Forelimb muscle (tissue), 1 donor: ENCODE results near the gene QPCT. TPM values are rescaled to one million over a fixed set of nuclear protein-coding genes. Genes with fewer than 3 reads are reported as not detected.
A peak's percentile ranks its signal among the peaks of the same experiment; 100 is the strongest.
"Not testable (repeated sequence)": the region's sequence is repeated elsewhere in the genome, so short reads cannot be mapped to it uniquely, and the experiment has no call there.

Source experiments
- DNase-seq: peaks from one replicate; pipeline ENCODE4 v3.0.0-alpha.2; 2013; ENCODE audit warnings: low read depth
- polyA plus RNA-seq: library from polyadenylated mRNA; unstranded; fragments of 120-200 nt; gene quantifications from one replicate; pipeline ENCODE4 v1.2.1, GENCODE V29; 2013; ENCODE audit not compliant: insufficient read length

QPCT gene
- 8.9 TPM for polyA plus RNA-seq

- DNase-seq, result no peak
Measured at GRCh38 chr2:37344453-37345361, at the start of gene QPCT. Gene QPCT (plus strand): TSS chr2:37344630. CDS start chr2:37344732, 102 bp downstream.

DNA sequence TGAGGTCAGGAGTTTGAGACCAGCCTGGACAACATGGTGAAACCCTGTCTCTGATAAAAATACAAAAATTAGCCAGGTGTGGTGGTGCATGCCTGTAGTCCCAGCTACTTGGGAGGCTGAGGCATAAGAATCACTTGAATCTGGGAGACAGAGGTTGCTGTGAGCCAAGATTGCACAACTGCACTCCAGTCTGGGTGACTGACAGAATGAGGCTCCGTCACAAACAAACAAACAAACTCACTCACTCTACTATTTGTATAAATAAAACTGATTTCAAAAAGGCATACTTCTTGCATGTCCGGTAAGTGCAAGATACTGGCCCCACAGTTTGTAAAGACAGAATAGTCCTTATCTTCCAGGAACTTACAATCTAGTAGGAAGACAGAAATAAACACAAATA lies 49.6 kb upstream of the QPCT start:
- not testable (repeated sequence) for DNase-seq

GRCh38 chr2:37295469-37296073 lies 48.9 kb upstream of the QPCT start:
- DNase-seq, result no peak

DNA sequence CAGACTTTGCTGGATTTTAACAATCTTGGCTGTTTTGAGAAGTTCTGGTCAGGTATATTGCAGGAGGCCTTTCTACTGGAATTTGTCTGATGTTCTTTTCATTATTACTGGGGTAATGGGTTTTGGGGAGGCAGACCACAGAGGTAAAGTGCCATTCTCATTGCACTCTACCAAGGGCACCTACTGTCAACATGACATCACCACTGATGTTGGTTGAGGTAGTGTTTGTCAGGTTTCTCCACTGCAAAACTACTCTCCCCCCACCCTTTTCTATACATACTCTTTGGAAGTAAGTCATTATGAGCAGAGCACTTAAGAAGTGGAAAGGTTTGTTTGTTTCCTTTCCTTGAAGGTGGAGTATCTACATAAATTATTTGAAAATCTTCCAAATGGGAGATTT lies 46.8 kb upstream of the QPCT start:
- no peak for DNase-seq

- no peak for DNase-seq
Measured at GRCh38 chr2:37300146-37300545, 44.3 kb upstream of the QPCT start.

GRCh38 chr2:37300578-37300977 lies 43.9 kb upstream of the QPCT start:
- DNase-seq, result no peak

DNA sequence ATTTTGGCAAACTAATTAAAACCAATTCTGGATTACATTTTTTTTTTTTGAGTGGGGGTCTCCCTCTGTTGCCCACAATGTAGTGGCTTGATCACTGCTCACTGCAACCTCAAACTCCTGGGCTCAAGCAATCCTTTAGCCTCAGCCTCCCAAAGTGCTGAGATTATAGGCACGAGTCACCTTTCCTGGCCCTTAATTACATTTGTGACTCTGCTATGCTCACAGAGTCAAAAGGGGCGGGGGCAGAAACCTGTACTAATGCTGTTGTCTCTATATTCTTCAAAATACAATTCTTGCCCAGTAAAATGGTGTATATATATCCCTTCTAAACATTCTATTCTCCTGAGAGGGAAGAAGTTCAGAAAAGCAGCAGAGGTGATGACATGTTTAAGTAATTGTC lies 43.0 kb upstream of the QPCT start:
- no peak for DNase-seq

DNA sequence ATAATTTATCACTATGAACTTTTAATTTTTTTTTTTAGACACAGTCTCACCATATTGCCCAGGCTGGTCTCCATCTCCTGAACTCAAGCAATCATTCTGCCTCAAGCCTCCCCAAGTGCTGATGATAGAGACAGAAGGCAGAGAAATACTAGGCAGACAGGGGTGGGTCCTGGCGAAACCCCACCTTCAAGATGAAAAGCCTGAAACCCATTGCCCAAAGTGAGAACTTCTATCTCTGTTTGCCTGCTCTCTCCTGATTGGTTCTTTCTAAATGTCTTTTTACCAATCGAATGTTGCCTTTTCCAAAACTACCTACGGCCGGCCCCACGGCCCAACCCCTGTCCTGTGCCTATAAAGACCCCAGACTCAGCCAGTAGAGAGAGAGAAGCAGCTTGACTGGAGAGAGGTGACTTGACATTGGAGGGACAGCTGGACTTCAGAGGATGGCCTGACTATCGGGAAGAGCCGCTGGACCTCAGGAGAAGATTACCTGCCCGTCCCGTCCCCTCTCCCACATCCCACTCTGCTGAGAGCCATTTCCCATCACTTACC lies 41.7 kb upstream of the QPCT start:
- no peak for DNase-seq

GRCh38 chr2:37306024-37306423 lies 38.4 kb upstream of the QPCT start:
- DNase-seq, result no peak

DNA sequence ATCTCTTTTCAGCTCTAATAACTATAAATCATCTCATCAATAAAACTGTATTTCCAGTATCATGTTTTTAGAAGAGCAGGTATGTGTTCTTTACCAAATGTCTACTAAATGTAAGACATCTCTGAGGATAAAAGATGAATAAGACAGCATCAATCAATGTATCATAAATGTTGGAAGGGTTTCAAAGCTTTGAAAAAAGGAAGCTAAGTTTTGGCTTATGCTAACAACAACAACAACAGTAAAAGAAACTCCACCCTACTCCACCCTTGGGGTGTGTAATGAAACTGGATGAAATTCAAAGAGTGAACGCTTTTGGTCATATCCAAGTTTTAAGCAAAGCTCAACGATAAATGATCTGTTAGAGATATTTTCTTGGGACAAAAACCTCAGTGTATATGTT lies 36.9 kb upstream of the QPCT start:
- DNase-seq, result no peak

- DNase-seq, result no peak
Measured at GRCh38 chr2:37315364-37315763, 29.1 kb upstream of the QPCT start.

GRCh38 chr2:37316181-37316580 lies 28.2 kb upstream of the QPCT start:
- DNase-seq, result no peak

GRCh38 chr2:37317746-37318145 lies 26.7 kb upstream of the QPCT start:
- no peak for DNase-seq

DNA sequence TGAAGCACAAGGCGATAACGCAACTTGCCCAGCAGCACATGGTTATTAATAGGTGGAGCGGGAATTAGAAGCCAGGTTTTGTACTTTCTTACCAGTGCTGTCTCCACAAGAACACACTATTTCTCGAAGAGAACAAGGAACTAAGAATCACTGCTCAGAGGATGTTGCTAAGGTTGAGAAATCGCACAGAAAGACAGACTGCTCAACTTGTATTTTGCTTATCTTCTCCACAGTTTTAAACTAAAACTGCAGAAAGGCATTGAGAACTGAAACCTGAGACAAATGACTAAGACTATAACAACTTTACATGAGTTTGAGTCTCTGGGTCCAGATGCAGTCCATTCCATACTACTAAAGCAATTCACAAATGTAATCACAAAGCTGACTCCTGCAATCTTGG lies 26.0 kb upstream of the QPCT start:
- DNase-seq, result no peak

GRCh38 chr2:37319754-37320609 lies 24.4 kb upstream of the QPCT start:
- no peak for DNase-seq

GRCh38 chr2:37321029-37321682 lies 23.3 kb upstream of the QPCT start:
- no peak for DNase-seq

DNA sequence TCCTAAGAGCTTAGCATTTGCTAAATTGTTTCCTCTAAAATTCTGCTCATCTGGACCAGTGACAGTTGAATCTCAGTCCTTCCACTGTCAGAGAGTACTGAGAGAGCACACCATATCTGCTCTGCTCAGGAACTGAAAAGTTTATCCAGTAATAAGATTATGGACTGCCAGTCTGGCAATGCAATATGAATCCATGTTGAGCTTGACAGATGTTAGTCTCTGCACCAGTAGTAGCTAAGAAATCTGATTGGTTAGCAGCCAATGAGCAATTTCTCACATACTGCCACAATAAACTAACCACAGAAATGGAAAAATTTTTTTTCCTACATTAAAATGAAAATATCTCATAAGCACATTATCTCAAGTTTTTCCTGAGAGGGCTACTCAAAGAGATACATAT lies 22.1 kb upstream of the QPCT start:
- DNase-seq, result no peak

DNA sequence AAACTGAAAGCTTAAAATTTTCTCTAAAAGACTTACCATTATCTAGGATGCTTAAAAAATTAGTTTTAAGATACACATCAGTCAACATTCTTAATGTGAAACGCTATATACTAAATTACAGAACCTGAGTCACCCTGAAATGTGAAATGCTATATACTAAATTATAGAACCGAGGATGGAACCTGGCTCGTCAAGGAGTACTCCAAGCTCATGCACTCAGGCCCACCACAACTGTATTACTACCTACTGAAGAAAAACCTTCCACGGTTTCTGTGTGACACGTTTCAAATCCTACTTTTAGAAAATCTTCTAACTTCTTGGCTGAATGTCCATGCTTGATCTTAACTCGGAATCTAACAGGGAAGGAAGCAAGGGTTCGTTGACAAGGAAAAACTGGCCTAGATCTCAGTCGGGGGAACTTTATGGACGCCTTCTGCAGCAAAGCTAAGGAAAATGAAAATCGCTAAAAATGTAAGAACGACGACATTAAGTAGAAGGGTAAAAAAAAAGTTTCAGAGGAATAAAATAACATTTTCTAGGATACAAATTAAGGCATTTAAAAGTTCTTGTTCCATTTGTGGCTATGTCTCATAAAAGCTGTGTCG lies 21.2 kb upstream of the QPCT start:
- no peak for DNase-seq

DNA sequence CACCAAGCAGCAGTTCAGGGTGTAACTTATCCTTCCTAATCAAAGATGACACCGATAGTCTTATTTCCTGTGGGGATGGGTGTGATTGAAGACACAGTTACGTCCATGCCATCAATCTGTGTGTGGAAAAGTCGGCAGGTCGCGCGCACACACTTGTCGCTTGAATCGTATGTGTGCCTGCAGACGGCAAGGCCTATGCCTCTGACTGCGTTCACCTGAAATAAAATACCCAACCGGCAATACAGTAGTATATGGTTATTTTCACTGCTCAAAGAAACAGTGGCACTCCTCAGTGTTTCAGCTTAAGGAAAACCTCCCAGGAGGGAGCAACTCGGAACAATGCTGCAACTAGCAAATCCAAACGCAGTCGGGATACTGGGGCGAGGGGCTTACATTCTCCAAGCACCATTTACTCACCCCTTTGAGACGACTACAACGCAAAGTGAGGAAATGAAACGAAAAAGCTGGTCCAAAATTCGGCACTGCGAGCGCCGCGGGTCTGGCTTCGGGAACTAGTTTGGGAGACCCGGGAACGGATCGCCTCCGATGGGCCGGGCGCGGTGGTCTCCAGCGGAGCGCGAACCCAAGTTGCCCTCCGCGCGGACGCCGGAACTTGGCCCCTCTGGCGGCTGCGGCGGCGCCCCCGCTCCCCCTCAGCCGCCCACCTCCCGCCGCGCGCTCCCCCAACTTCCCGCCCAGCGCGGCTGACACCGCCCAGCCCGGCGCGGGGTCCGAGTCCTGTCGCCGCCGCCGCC lies 20.5 kb upstream of the QPCT start:
- no peak for DNase-seq

GRCh38 chr2:37324536-37324785 lies 20.0 kb upstream of the QPCT start:
- peak; percentile 60 for DNase-seq
